Measurements from ENCODE around the gene DLG3.

DLG3 gene

DNA sequence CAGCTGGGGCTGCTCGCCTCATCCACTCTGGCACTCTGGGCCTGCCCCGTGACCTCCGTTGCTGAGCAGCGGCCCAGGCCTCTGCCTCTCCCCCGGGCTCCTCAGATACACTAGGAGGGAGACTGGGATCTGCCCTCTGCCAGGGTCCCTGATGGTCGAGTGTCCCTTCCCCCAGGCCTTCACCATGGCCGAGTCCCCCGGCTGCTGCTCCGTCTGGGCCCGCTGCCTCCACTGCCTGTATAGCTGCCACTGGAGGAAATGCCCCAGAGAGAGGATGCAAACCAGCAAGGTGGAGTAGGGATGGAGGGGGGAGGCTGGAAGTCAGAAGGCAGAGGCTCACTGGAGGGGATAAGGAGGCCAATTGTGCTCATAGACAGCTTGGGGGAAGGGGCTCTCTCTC, 19.8 kb upstream of the DLG3 start:
- Histone ChIP-seq H3K9ac (ENCODE audit: low read depth, low read length) (no peak overlapping the region), H3K27me3 (ENCODE audit: insufficient read depth, low read length, poor library complexity) (no peaks in the 10 kb centered on the region), H3K4me1 (ENCODE audit: insufficient read depth, low read length) (no peaks in the 10 kb centered on the region), H4K20me1 (ENCODE audit: insufficient read depth, low read length) (no peaks in the 10 kb centered on the region), H3K27ac (ENCODE audit: low read length) (no peak overlapping the region), H3K36me3 (ENCODE audit: insufficient read depth, low read length) (peaks cover 10% of the 10 kb centered on the region; the same call in 1 of the 2 replicates), H3K79me2 (ENCODE audit: insufficient read depth, low read length) (no peaks in the 10 kb centered on the region), H2AFZ (ENCODE audit: low read depth, low read length) (no peak overlapping the region), H3K4me3 (ENCODE audit: low read depth in 1 of 2, low read length in 2 of 2) (no peak overlapping the region), H3K9me3 (ENCODE audit: insufficient read depth, low read length, severe bottlenecking) (no peaks in the 10 kb centered on the region), H3K4me2 (ENCODE audit: insufficient read depth, low read length) (no peak overlapping the region)
- TF ChIP-seq, protein P1, sequence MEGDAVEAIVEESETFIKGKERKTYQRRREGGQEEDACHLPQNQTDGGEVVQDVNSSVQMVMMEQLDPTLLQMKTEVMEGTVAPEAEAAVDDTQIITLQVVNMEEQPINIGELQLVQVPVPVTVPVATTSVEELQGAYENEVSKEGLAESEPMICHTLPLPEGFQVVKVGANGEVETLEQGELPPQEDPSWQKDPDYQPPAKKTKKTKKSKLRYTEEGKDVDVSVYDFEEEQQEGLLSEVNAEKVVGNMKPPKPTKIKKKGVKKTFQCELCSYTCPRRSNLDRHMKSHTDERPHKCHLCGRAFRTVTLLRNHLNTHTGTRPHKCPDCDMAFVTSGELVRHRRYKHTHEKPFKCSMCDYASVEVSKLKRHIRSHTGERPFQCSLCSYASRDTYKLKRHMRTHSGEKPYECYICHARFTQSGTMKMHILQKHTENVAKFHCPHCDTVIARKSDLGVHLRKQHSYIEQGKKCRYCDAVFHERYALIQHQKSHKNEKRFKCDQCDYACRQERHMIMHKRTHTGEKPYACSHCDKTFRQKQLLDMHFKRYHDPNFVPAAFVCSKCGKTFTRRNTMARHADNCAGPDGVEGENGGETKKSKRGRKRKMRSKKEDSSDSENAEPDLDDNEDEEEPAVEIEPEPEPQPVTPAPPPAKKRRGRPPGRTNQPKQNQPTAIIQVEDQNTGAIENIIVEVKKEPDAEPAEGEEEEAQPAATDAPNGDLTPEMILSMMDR (IDR thresholded peaks at IDR 0.05; ENCODE audit: borderline replicate concordance, extremely low read depth, low read length, poor library complexity, severe bottlenecking): no peak
- no peak for TF ChIP-seq EZH2 (IDR thresholded peaks at IDR 0.05; ENCODE audit: borderline replicate concordance, low read depth, low read length, severe bottlenecking)
- ATAC-seq (ENCODE audit: insufficient read depth, low read depth) (no peak), DNase-seq (no peak)

DNA sequence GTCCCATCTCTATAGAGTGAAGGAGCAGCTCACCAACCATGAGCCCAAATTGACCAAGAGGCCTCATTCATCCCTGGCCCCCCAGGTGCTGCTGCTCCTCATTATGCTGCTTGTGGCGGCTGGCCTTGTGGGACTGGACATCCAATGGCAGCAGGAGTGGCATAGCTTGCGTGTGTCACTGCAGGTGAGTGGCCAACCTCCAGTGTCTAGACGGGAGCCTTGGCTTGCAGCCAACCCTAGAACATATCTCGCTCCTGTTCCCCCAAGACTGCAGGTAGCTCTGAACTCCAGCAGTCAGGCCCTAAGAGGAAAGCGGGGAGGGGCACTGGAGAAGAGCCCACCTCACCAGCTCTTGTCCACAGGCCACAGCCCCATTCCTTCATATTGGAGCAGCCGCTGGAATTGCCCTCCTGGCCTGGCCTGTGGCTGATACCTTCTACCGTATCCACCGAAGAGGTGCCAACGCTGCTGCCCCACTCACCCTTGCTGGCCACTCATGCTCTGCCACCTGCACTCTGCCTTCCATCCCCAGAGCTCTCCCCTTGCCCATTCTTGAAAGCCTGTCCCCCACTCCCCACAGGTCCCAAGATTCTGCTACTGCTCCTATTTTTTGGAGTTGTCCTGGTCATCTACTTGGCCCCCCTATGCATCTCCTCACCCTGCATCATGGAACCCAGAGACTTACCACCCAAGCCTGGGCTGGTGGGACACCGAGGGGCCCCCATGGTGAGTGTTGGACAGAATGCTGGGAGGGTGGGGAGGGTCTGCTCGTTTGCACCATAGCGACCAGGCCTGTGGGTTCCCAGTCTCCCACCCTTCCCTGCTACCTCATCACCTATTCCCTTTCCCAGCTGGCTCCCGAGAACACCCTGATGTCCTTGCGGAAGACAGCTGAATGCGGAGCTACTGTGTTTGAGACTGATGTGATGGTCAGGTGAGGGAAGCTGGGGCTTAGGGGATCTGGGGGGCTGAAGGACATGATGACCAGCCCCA, 18.1 kb upstream of the DLG3 start:
- Histone ChIP-seq H4K20me1 (ENCODE audit: insufficient read depth, low read length) (no peaks in the 10 kb centered on the region), H3K27me3 (ENCODE audit: insufficient read depth, low read length, poor library complexity) (no peaks in the 10 kb centered on the region), H3K4me1 (ENCODE audit: insufficient read depth, low read length) (no peaks in the 10 kb centered on the region), H3K4me3 (ENCODE audit: low read depth in 1 of 2, low read length in 2 of 2) (no peak overlapping the region), H3K9me3 (ENCODE audit: insufficient read depth, low read length, severe bottlenecking) (no peaks in the 10 kb centered on the region), H3K79me2 (ENCODE audit: insufficient read depth, low read length) (no peaks in the 10 kb centered on the region), H3K9ac (ENCODE audit: low read depth, low read length) (no peak overlapping the region), H3K4me2 (ENCODE audit: insufficient read depth, low read length) (no peak overlapping the region), H3K36me3 (ENCODE audit: insufficient read depth, low read length) (no peaks in the 10 kb centered on the region), H3K27ac (ENCODE audit: low read length) (no peak overlapping the region), H2AFZ (ENCODE audit: low read depth, low read length) (no peak overlapping the region)
- ATAC-seq (ENCODE audit: insufficient read depth, low read depth): no peak
- no peak for DNase-seq
- no peak for TF ChIP-seq EZH2 (IDR thresholded peaks at IDR 0.05; ENCODE audit: borderline replicate concordance, low read depth, low read length, severe bottlenecking)
- TF ChIP-seq, protein P1 (IDR thresholded peaks at IDR 0.05; ENCODE audit: borderline replicate concordance, extremely low read depth, low read length, poor library complexity, severe bottlenecking): no peak

DNA sequence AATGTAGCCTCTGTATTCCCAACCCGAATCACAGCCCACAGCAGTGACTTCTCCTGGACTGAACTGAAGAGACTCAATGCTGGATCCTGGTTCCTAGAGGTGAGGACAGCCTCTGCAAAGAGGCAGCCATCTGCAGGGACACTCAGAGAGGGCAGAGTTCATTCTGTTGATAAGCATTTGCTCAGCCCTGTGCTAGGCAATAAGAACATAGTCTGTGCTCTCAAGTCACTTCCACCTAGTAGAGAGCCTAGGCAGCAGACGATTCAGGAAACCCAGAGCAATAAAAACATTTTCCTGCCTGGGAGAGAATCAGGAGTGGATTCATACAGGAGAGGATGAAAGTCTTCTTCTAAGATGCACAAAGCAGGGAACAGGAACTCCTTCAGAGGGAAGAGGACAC, 17.3 kb upstream of the DLG3 start:
- Histone ChIP-seq H3K9ac (ENCODE audit: low read depth, low read length) (no peak overlapping the region), H3K27ac (ENCODE audit: low read length) (no peak overlapping the region), H3K4me3 (ENCODE audit: low read depth in 1 of 2, low read length in 2 of 2) (no peak overlapping the region), H3K79me2 (ENCODE audit: insufficient read depth, low read length) (no peaks in the 10 kb centered on the region), H2AFZ (ENCODE audit: low read depth, low read length) (no peak overlapping the region), H3K36me3 (ENCODE audit: insufficient read depth, low read length) (no peaks in the 10 kb centered on the region), H3K4me1 (ENCODE audit: insufficient read depth, low read length) (no peaks in the 10 kb centered on the region), H3K9me3 (ENCODE audit: insufficient read depth, low read length, severe bottlenecking) (no peaks in the 10 kb centered on the region), H3K4me2 (ENCODE audit: insufficient read depth, low read length) (no peak overlapping the region), H3K27me3 (ENCODE audit: insufficient read depth, low read length, poor library complexity) (no peaks in the 10 kb centered on the region), H4K20me1 (ENCODE audit: insufficient read depth, low read length) (no peaks in the 10 kb centered on the region)
- ATAC-seq (ENCODE audit: insufficient read depth, low read depth): no peak
- no peak for DNase-seq
- no peak for TF ChIP-seq EZH2 (IDR thresholded peaks at IDR 0.05; ENCODE audit: borderline replicate concordance, low read depth, low read length, severe bottlenecking)
- TF ChIP-seq, protein P1 (IDR thresholded peaks at IDR 0.05; ENCODE audit: borderline replicate concordance, extremely low read depth, low read length, poor library complexity, severe bottlenecking): no peak
